OCI-LY7 (cell line): ENCODE measurements around the gene MRPL48. TPM values are rescaled to one million over a fixed set of nuclear protein-coding genes. Genes with fewer than 3 reads are reported as not detected.
"Not testable (repeated sequence)": the region's sequence is repeated elsewhere in the genome, so short reads cannot be mapped to it uniquely, and the experiment has no call there.

ENCODE experiments used
- BruUV-seq: library from RNA; stranded (reverse); fragments of 400-500 nt; replicated peaks from 2 replicates; lab custom pipeline; 2021; lab: Mats Ljungman, UMichigan
- CTCF ChIA-PET: fragments of 300-600 bp; sonication (Branson Sonifier 250); formaldehyde crosslinking; loops from one replicate; lab custom pipeline; 2022; ENCODE audit warnings: antibody characterized with exemption; ENCODE audit not compliant: unreplicated experiment; lab: Charles Lee
- POLR2A ChIA-PET: fragments of 300-600 bp; sonication (Branson Sonifier 250); formaldehyde crosslinking; loops from one replicate; lab custom pipeline; 2022; ENCODE audit warnings: antibody characterized with exemption; lab: Charles Lee
- DNase-seq: peaks from one replicate; pipeline ENCODE4 v3.0.0-alpha.2; 2015; ENCODE audit warnings: low spot score
- H2AFZ ChIP-seq: fragments of 200-600 bp; sonication (generic), shearing (Covaris generic); 2 replicates; pipeline ENCODE4 v1.6.1; 2014; ENCODE audit warnings: mild to moderate bottlenecking, antibody characterized with exemption, low read length, moderate library complexity
- H3K27ac ChIP-seq: fragments of 200-600 bp; sonication (generic); 2 replicates; pipeline ENCODE4 v1.5.1; 2014; ENCODE audit warnings: mixed run types, low read depth, mild to moderate bottlenecking, moderate library complexity, low read length, inconsistent platforms; ENCODE audit not compliant: poor library complexity, severe bottlenecking
- H3K36me3 ChIP-seq: fragments of 200-600 bp; sonication (generic); 2 replicates; pipeline ENCODE4 v1.6.1; 2014; ENCODE audit warnings: mild to moderate bottlenecking, antibody characterized with exemption, low read length, moderate library complexity, mixed read lengths; ENCODE audit not compliant: insufficient read depth
- H3K4me1 ChIP-seq: fragments of 200-600 bp; sonication (generic); 2 replicates; pipeline ENCODE4 v1.5.1; 2014; ENCODE audit warnings: mild to moderate bottlenecking, low read length; ENCODE audit not compliant: insufficient read depth, poor library complexity, severe bottlenecking
- H3K4me2 ChIP-seq: fragments of 200-600 bp; sonication (generic); 2 replicates; pipeline ENCODE4 v1.6.1; 2014; ENCODE audit warnings: mild to moderate bottlenecking, low read length
- H3K4me3 ChIP-seq: fragments of 200-600 bp; sonication (generic); 2 replicates; pipeline ENCODE4 v1.5.1; 2014; ENCODE audit warnings: mild to moderate bottlenecking, low read depth, low read length; ENCODE audit not compliant: poor library complexity, severe bottlenecking
- H3K79me2 ChIP-seq: fragments of 200-600 bp; sonication (generic); 2 replicates; pipeline ENCODE4 v1.6.1; 2016; ENCODE audit warnings: low read depth, mild to moderate bottlenecking, low read length, moderate library complexity, mixed read lengths; ENCODE audit not compliant: insufficient read depth
- H3K9me2 ChIP-seq: fragments of 200-600 bp; sonication (generic); 2 replicates; pipeline ENCODE4 v1.6.1; 2016; ENCODE audit warnings: mild to moderate bottlenecking, low read length, mixed read lengths; ENCODE audit not compliant: insufficient read depth
- H3K9me3 ChIP-seq: fragments of 200-600 bp; sonication (generic); 2 replicates; pipeline ENCODE4 v1.6.1; 2014; ENCODE audit warnings: mild to moderate bottlenecking, mixed run types, low read length, mixed read lengths
- H4K20me1 ChIP-seq: fragments of 200-600 bp; sonication (generic); 2 replicates; pipeline ENCODE4 v1.6.1; 2014; ENCODE audit warnings: mild to moderate bottlenecking, antibody characterized with exemption, low read length, moderate library complexity, mixed read lengths; ENCODE audit not compliant: insufficient read depth
- CTCF ChIP-seq: fragments of 200-600 bp; sonication (generic); conservative IDR thresholded peaks from 2 replicates; pipeline ENCODE4 v1.5.1; 2014; ENCODE audit warnings: mild to moderate bottlenecking, antibody characterized with exemption, low read length, moderate library complexity, mixed read lengths
- EZH2phosphoT487 ChIP-seq: fragments of 200-600 bp; sonication (generic); IDR thresholded peaks from 2 replicates; pipeline ENCODE4 v1.6.1; 2018; ENCODE audit warnings: low read depth, borderline replicate concordance, mild to moderate bottlenecking, mixed run types, antibody characterized with exemption, low read length, moderate library complexity, mixed read lengths
- intact Hi-C: fragments of 100-400 bp; cut with micrococcal nuclease; formaldehyde crosslinking; loops from one replicate; pipeline ENCODE4 v1.10.0; 2022; ENCODE audit not compliant: unreplicated experiment
- total RNA-seq, 2 experiments: library from RNA; depleted of rRNA in 1 of 2; stranded (reverse); fragments of >200 nt in 1 of 2; shearing (Covaris generic) in 1 of 2; gene quantifications; 2 replicates each; pipeline ENCODE4 v1.2.3, GENCODE V29; 2014 to 2022

Gene MRPL48
- total RNA-seq, 2 experiments from 2014 or later: 63.9 to 167 TPM

- no peaks in the 10 kb centered on the region for H3K9me3 ChIP-seq
- no peak for DNase-seq
- peaks cover 4% of the 10 kb centered on the region; the same call in 1 of the 2 replicates for H3K36me3 ChIP-seq
- H2AFZ ChIP-seq: no peak overlapping the region
- H3K4me1 ChIP-seq: peaks cover 8% of the 10 kb centered on the region
- no peaks in the 10 kb centered on the region for H4K20me1 ChIP-seq
- BruUV-seq: no TSS peak
- intact Hi-C loops: no loop called here
- H3K79me2 ChIP-seq: peaks cover 56% of the 10 kb centered on the region; the same call in 1 of the 2 replicates
- TF ChIP-seq CTCF (no peak), EZH2phosphoT487 (no peak)
- H3K9me2 ChIP-seq: no peaks in the 10 kb centered on the region
- ChIA-PET POLR2A (interaction anchor here (1.0 kb wide), 1 partner anchor 9 kb away, joined by 5 read pairs; no protein-coding TSS in a partner anchor), CTCF (no interaction called here)
- H3K4me3 ChIP-seq: no peak overlapping the region
- H3K4me2 ChIP-seq: no peak overlapping the region
- H3K27ac ChIP-seq: no peak overlapping the region
These were observed 38.6 kb upstream of the MRPL48 start for GRCh38 chr11:73749118-73749517.

GRCh38 chr11:73750228-73750627 lies 37.4 kb upstream of the MRPL48 start:
- no peak for DNase-seq

GRCh38 chr11:73750862-73751261 lies 36.8 kb upstream of the MRPL48 start:
- DNase-seq, H3K9me3 ChIP-seq, H3K4me2 ChIP-seq, H3K27ac ChIP-seq, H3K9me2 ChIP-seq, BruUV-seq, H2AFZ ChIP-seq, CTCF ChIA-PET, POLR2A ChIA-PET, H3K4me1 ChIP-seq, H3K4me3 ChIP-seq, H4K20me1 ChIP-seq, intact Hi-C loops, H3K36me3 ChIP-seq: not testable (repeated sequence)
- peaks cover 49% of the 10 kb centered on the region; the same call in 1 of the 2 replicates for H3K79me2 ChIP-seq

More at GRCh38 chr11:73750228-73750627, 37.4 kb upstream of the MRPL48 start:
- Histone ChIP-seq H3K27ac (no peak overlapping the region), H3K79me2 (peaks cover 50% of the 10 kb centered on the region; the same call in 1 of the 2 replicates), H2AFZ (no peak overlapping the region), H3K4me3 (no peak overlapping the region), H3K9me3 (no peaks in the 10 kb centered on the region), H3K4me2 (no peak overlapping the region), H4K20me1 (no peaks in the 10 kb centered on the region), H3K9me2 (no peaks in the 10 kb centered on the region), H3K4me1 (peaks cover 8% of the 10 kb centered on the region), H3K36me3 (peaks cover 4% of the 10 kb centered on the region; the same call in 1 of the 2 replicates)
- POLR2A ChIA-PET: no interaction called here
- TF ChIP-seq EZH2phosphoT487 (no peak), CTCF (no peak)
- CTCF ChIA-PET: no interaction called here
- BruUV-seq: no TSS peak
- intact Hi-C loops: no loop called here
